Stimulated activated CD8-positive, alpha-beta memory T cell treated with anti-CD3 and anti-CD28 coated beads, Interleukin-4, amount 100 ng/mL, for 24 hours (primary cell): Measurements from ENCODE around the gene CSAD.
"Not testable (repeated sequence)": the region's sequence is repeated elsewhere in the genome, so short reads cannot be mapped to it uniquely, and the experiment has no call there.

Source experiments
- DNase-seq: peaks from one replicate; pipeline ENCODE4 v3.0.0-alpha.2; 2020; ENCODE audit warnings: low read depth

Gene CSAD

DNA sequence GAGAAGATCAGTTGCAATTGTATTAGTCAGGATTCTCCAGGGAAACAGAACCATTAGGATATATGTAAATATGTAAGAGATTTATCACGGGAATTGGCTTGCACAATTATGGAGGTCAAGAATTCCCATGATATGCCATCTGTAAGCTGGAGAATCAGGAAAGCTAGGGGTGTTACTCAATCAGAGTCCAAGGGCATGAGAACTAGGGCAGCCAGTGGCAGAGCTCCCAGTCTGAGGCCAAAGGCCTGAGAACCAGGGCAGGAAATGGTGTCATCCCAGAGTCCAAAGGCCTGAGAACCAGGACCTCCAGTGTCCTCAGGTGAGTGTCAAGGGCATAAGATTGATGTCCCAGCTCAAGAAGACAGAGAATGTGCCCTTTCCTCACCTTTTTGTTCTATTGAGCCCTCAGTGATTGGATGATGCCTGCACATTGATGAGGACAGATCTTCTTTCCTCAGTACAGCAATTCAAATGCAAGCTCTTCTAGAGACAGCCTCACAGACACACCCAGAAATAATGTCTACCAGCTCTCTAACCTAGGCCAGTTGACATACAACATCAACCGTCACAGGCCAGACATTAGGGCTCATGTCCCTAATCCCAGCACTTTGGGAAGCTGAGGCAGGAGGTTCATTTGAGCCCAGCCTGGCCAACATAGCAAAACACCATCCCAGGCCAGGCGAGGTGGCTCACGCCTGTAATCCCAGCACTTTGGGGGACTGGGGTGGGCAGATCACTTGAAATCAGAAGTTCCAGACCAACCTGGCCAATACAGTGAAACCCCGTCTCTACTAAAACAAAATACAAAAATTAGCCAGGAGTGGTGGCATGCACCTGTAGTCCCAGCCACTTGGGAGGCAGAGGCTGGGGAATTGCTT, 35.1 kb downstream of the CSAD start:
- no peak for DNase-seq

- no peak for DNase-seq
Measured at GRCh38 chr12:53143355-53143754, 37.4 kb downstream of the CSAD start.

DNA sequence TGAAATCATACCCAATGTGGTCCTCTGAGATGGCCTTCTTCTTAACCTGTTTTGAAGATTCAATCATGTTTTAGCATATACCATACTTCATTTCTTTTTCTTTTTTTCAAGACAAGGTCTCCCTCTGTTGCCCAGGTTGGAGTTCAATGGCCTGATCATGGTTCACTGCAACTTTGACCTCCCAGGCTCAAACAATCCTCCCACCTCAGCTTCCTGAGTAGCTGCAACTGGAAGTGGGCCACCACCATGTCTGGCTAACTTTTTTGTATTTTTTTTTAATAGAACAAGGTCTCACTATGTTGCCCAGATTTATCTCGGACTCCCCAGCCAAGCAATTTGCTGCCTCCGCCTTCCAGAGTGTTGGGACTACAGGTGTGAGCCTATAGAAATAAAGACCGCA, 47.0 kb downstream of the CSAD start:
- no peak for DNase-seq

DNA sequence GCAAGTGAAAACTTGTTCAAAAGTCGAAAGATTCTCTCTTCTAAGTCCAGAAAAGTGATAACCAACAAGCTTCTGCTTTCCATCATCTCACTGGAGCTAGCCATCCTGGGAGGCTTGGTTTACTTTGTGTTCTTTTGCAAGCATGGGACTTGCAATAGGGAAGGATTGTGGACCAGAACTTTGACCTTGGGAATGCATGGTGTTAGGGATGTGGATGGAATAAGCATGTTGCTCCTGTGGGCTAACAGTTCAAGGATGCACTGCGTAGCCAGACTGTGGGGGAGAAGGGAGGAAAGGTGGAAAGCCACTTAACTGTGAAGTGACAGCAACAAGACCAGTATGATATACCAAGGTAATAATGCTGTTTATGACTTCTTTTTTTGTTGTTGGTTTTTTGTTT, 48.9 kb downstream of the CSAD start:
- no peak for DNase-seq

- no peak for DNase-seq
Measured at GRCh38 chr12:53128780-53129569, 51.8 kb downstream of the CSAD start.

DNA sequence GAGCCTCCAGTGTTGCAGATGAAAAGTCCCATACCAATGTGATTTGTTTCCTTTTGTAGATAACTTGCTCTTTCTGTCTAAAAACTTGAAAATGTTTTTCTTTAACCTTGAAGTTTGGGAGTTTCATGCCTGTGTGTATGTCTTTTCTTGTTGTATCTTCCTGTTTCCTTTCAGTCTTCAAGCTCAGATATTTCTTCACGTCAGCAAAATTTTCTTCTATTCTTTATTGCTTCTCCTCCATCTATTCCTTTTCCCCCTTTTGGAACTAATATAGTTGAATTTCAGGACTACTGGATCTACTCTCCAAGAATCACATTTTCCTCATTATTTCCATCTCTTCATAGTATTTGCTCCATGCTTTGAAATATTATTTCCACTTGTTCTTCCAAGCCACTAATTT, 53.6 kb downstream of the CSAD start:
- no peak for DNase-seq

GRCh38 chr12:53124352-53124723, 56.4 kb downstream of the CSAD start:
- no peak for DNase-seq

GRCh38 chr12:53123578-53124351, 57.0 kb downstream of the CSAD start:
- no peak for DNase-seq

DNA sequence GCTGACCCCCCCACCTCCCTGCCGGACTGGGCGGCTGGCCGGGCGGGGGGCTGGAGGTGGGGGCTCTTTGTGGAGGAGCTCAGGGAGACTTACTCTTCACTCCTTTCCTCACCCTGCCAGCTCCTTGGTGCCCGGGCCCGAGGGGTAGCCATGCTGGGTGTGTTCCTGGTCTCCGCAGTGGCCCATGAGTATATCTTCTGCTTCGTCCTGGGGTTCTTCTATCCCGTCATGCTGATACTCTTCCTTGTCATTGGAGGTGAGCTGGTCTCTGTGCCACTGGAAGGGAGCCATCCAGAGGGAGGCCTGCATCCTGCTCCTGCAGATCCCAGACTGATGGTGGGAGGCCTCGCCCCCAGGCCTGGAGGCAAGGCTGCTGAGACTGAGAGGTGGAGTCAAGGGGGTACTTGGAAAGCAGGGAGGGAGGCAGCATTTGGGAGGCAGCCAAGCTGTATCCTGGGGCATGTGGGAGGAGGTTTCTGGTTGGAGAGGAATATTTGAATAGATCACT, 57.7 kb downstream of the CSAD start:
- DNase-seq = no peak

DNA sequence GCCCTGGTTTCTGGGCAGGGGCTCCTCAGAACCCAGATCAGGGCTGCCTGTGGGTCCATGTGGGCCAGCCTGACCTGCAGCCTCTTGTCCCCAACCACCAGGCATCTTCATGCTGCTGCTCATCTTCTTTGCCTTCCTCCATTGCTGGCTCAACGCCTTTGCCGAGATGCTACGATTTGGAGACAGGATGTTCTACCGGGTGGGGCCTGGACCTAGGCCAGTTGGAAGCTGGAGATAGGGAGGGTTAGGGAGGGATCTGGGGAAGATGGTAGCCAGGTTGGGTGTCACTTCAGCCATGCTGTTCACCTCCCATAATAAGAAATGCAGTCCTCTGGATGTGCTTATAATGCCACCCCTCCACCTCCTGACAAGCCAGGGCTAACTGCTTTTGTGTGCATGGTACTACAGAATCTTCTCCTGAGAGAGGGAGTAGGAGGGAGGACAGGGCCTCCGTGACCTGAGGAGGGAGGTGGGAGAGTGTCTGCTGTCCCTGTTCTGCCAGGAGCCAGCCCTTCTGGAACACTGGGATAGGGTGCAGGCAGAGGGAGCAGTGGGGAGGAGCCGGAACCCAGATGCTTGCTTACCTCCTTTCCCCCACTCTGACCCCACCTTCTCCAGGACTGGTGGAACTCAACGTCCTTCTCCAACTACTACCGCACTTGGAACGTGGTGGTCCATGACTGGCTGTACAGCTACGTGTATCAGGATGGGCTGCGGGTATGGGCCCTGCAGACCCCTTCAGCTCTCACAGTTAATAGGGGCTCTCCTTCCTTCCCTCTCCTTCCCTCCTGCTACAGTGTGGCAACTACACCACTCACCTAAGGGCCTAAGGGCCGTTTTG, 59.8 kb downstream of the CSAD start:
- no peak for DNase-seq

GRCh38 chr12:53118751-53119300, 61.9 kb downstream of the CSAD start:
- DNase-seq = no peak

DNA sequence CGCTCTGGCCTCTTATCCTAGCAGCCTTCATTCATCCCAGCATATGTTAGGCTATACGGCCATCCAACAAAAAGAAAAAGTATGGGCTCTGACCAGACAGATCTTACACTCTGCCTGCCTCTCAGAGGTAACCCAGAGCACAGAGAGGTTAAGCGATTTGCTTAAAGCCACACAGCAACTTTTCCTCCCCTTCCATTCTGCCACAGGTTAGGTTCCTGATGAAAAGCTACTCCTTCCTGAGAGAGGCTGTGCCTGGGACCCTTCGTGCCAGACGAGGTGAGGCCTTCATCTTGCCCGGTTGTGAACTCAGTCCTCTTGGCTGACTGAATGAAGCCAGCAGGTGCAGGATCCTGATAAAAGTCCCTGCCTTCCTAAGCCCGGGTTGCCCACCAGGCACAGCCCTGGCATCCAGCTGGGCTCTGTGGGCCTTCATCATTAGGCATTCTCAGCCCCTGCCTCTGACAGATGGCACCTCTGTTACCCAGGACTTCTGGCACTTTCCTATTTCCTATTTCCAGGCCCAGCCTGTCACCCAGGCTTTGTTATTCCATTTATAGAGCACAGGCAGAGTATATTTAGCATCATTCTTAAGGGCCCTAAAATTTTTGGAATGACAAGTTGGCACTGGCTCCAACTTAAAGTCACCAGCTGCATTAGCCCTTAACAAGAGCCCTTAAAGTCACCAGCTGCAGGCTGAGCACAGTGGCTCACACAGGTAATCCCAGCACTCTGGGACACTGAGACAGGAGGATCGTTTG, 64.7 kb downstream of the CSAD start:
- no peak for DNase-seq

GRCh38 chr12:53115112-53115890, 65.4 kb downstream of the CSAD start:
- DNase-seq = no peak

DNA sequence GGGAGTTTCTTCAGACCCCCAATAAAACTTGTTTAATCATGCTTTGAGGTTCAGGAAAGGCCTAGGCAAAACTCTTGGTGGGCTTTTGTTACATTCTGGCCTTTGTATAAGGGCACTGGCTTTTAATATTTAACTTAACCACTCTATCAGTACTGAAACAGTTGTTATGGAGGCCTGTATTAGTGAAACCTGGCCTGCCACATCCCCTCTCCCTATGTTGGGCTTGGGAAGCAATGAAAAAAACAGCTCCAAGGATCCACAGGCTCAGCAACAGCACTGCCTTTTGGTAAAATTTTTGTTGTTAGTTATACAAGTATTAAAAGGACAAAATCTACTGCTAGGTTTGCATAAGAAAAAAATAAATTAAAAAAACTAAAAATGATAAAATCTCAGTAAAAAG, 66.8 kb downstream of the CSAD start:
- no peak for DNase-seq

- DNase-seq = no peak
Measured at GRCh38 chr12:53113136-53113705, 67.5 kb downstream of the CSAD start.

DNA sequence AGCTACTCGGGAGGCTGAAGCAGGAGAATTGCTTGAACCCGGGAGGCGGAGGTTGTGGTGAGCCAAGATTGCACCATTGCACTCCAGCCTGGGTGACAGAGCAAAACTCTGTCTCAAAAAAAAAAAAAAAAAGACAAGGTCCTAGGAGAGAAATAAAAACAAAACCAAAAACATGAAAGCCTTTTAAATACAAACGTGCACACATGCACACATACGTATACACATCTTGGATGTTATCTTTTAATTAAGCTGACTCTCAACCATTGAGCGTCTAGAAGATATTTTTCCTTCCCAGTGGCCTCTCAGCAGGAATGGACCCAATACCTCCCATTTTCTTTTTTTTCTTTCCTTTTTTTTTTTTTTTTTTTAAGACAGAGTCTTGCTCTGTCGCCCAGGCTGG, 68.3 kb downstream of the CSAD start:
- DNase-seq = not testable (repeated sequence)
